Measurements from ENCODE around the gene MBD3L5.

DNA sequence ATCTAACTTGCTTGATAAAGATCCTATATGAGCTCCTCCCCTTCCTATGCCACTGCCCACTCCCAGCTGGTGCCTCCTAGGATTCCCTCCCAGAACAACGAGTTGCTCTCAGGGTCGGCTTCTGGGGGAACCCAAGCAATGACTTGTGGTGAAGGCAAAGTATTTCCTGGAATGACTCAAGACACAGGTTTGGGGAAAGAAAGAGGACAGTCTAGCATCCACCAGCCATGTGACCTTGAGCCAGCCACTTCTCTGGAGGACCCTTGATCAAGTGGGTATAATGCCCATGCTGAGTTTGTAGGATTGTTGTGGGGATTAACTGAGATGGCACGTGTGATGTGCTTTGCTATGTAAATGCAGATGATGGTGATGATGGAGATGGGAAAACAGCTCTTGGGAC is 42.1 kb upstream of the MBD3L5 start:
- no peak for TF ChIP-seq CTCF (conservative IDR thresholded peaks at IDR 0.05)
- no peak for TF ChIP-seq ZFX (IDR thresholded peaks at IDR 0.05)

Data from C4-2B (cell line).